Measurements from ENCODE around the gene LAGE3.

Gene LAGE3

GRCh38 chrX:154468217-154468616, 10.9 kb downstream of the LAGE3 start:
- no peak for TF ChIP-seq CTCF (IDR thresholded peaks at IDR 0.05; ENCODE audit: borderline replicate concordance, insufficient read depth, low read depth, low read length)
- H3K4me3 ChIP-seq (ENCODE audit: low read depth, low read length) = no peak overlapping the region

GRCh38 chrX:154467556-154467955, 11.5 kb downstream of the LAGE3 start:
- no peak for TF ChIP-seq CTCF (IDR thresholded peaks at IDR 0.05; ENCODE audit: borderline replicate concordance, insufficient read depth, low read depth, low read length)
- no peak overlapping the region for H3K4me3 ChIP-seq (ENCODE audit: low read depth, low read length)

- no peak for TF ChIP-seq CTCF (IDR thresholded peaks at IDR 0.05; ENCODE audit: borderline replicate concordance, insufficient read depth, low read depth, low read length)
- H3K4me3 ChIP-seq (ENCODE audit: low read depth, low read length) = no peak overlapping the region
These were observed 12.2 kb downstream of the LAGE3 start for GRCh38 chrX:154466907-154467306.

GRCh38 chrX:154466036-154466435, 13.0 kb downstream of the LAGE3 start:
- no peak overlapping the region for H3K4me3 ChIP-seq (ENCODE audit: low read depth, low read length)
- no peak for TF ChIP-seq CTCF (IDR thresholded peaks at IDR 0.05; ENCODE audit: borderline replicate concordance, insufficient read depth, low read depth, low read length)

- TF ChIP-seq CTCF (IDR thresholded peaks at IDR 0.05; ENCODE audit: borderline replicate concordance, insufficient read depth, low read depth, low read length) = no peak
- H3K4me3 ChIP-seq (ENCODE audit: low read depth, low read length) = no peak overlapping the region
These were observed 13.5 kb downstream of the LAGE3 start for GRCh38 chrX:154465601-154466000.

- TF ChIP-seq CTCF (IDR thresholded peaks at IDR 0.05; ENCODE audit: borderline replicate concordance, insufficient read depth, low read depth, low read length) = no peak
- H3K4me3 ChIP-seq (ENCODE audit: low read depth, low read length) = no peak overlapping the region
These were observed 14.2 kb downstream of the LAGE3 start for GRCh38 chrX:154464806-154465365.

GRCh38 chrX:154463611-154464220, 15.4 kb downstream of the LAGE3 start:
- H3K4me3 ChIP-seq (ENCODE audit: low read depth, low read length) = no peak overlapping the region
- TF ChIP-seq CTCF (IDR thresholded peaks at IDR 0.05; ENCODE audit: borderline replicate concordance, insufficient read depth, low read depth, low read length) = no peak
